ENCODE data around the gene VIPR2.

Gene VIPR2

DNA sequence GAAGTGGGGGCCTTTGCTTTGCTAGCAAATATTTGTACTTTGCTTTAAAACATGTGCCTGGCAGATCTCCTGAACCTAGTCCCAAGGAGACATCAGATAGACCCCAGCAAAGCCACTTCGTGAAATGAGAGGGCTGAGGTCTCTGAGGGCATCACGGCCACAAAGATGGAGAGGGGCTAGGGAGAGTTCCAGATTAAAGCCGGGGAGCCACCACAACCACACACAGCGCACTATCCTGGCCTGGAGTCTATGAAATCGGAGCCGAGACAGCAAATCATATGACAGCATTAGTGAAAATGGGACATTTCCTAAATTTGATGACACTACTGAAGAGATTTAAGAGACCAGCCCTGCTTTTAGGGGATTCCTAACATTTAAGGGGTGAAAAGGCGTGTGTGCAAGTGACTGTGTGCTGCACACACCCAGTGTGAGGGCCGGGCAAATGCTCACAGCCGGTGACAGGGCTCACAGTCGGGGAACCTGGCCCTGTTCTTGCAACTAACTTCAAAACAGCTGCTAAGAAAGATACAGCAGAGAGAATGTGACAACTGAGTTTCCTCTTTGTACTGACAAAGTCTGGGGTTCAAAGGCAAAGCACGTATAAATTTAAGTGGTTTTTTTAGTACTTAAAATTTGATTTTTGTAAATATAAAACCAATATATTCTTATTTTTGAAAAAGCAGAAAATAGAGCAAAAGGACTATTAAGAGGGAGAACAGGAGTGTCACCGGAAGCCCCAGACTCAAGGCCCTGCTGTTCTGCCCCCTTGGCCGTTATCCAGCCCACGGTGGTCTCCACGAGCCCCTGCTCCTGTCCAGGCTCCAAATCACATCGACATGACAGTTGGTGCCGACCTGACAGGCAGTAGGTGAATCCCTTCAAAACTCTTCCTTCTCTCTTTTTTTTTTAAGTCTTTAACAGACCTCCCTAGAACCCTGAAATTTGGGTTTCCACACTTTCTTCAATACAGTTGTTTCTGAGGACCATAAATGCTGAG, 49.5 kb downstream of the VIPR2 start:
- H3K27me3 ChIP-seq (ENCODE audit: control insufficient read depth, insufficient read depth, low read length): no peaks in the 10 kb centered on the region
- no peak overlapping the region for H3K27ac ChIP-seq (ENCODE audit: low read depth, low read length)
- H3K9me3 ChIP-seq (ENCODE audit: control insufficient read depth, insufficient read depth, low read length): no peaks in the 10 kb centered on the region

DNA sequence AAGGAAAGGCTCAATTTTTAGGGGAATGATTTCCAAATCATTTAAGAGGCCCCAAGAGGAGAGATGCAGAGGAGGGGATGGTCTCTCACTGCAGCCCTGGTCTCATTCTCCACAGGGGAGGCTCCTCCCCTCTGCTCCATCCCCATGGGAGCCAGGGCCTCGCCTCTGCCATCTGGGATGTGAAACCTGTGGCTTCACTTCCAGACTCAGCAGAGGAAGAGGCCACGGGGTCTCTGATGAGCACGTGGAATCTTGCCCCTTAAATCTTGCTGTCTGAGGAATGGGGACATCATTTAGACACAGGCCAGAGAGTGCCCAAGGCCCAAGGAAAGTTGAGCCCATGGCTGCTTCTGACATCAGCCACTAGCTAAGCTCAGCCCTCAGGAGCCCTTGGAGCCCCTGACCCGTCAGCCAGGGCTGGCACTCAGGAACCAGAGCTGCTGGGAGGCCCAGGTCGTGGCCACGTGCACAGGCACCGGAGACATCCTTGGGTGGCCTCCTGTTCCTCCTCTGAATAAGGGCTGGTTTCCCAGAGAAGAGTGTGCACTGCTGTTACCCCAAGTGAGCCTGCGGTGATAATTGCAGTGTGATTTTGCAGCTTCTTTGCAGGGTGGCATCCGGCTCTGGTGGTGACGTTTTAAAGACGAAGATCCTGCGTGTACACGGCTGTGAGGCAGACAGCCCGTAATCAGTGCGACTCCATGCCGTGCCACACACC, 50.5 kb downstream of the VIPR2 start:
- H3K36me3 ChIP-seq (ENCODE audit: control insufficient read depth, insufficient read depth, low read length): no peaks in the 10 kb centered on the region
- no peak overlapping the region for H3K27ac ChIP-seq (ENCODE audit: low read depth, low read length)
- no peaks in the 10 kb centered on the region for H3K27me3 ChIP-seq (ENCODE audit: control insufficient read depth, insufficient read depth, low read length)
- H3K4me1 ChIP-seq (ENCODE audit: control insufficient read depth, insufficient read depth, low read length): no peaks in the 10 kb centered on the region
- H3K9me3 ChIP-seq (ENCODE audit: control insufficient read depth, insufficient read depth, low read length): no peaks in the 10 kb centered on the region
- H3K4me3 ChIP-seq (ENCODE audit: low read depth, low read length): no peak overlapping the region
- no peak overlapping the region for H3K9ac ChIP-seq (ENCODE audit: low read depth, low read length)

More for the DNA sequence above, 49.5 kb downstream of the VIPR2 start:
- H3K9ac ChIP-seq (ENCODE audit: low read depth, low read length): no peak overlapping the region
- no peaks in the 10 kb centered on the region for H3K4me1 ChIP-seq (ENCODE audit: control insufficient read depth, insufficient read depth, low read length)
- no peak overlapping the region for H3K4me3 ChIP-seq (ENCODE audit: low read depth, low read length)
- no peaks in the 10 kb centered on the region for H3K36me3 ChIP-seq (ENCODE audit: control insufficient read depth, insufficient read depth, low read length)

DNA sequence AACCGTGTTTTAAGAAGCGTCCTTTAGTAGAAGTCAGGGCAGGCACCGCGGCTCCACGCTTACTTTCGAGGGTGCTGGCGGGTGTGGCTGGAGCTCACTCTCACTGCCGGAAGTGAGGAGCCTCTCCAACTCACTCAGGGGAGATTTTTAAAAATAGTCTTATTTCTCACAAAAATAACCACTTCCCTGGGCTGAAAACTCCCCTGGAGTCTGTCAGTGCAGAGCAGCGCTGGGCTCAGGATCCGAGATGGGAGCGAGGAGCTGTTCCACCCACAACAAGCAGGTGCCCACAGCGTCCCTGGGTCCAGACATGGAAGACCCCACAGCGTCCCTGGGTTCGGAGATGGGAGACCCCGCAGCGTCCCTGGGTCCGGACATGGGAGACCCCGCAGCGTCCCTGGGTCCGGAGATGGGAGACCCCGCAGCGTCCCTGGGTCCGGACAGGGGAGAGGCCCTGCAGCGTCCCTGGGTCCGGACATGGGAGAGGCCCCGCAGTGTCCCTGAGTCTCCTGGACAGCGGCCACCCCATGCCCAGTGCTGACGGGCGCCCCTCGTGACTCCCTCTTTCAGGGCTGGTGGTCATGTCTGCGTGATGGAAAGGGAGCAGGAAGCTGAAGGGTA, 51.2 kb downstream of the VIPR2 start:
- Histone ChIP-seq H3K4me3 (ENCODE audit: low read depth, low read length) (no peak overlapping the region), H3K9me3 (ENCODE audit: control insufficient read depth, insufficient read depth, low read length) (no peaks in the 10 kb centered on the region), H3K27me3 (ENCODE audit: control insufficient read depth, insufficient read depth, low read length) (no peaks in the 10 kb centered on the region), H3K36me3 (ENCODE audit: control insufficient read depth, insufficient read depth, low read length) (no peaks in the 10 kb centered on the region), H3K4me1 (ENCODE audit: control insufficient read depth, insufficient read depth, low read length) (no peaks in the 10 kb centered on the region), H3K9ac (ENCODE audit: low read depth, low read length) (no peak overlapping the region), H3K27ac (ENCODE audit: low read depth, low read length) (no peak overlapping the region)

DNA sequence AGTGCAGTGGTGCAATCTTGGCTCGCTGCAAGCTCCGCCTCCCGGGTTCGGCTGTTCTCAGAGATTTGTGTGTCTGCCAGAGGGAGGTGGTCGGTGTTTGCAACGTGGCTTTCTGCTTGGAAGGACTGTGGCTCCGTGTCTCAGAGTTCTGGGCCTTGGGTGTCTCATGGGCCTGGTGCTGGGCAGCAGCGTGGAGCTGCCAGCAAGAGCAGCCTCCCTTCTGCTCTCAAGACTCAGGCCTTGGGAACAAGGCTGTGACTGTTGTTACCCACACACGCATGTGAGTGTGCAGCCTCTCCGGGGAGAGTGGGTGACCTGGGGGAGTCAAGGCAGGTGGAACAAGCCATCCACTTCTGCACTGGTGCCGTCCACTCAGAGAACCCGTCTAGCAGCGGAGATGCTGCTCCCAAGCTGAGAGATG, 52.0 kb downstream of the VIPR2 start:
- no peaks in the 10 kb centered on the region for H3K4me1 ChIP-seq (ENCODE audit: control insufficient read depth, insufficient read depth, low read length)
- no peaks in the 10 kb centered on the region for H3K27me3 ChIP-seq (ENCODE audit: control insufficient read depth, insufficient read depth, low read length)
- no peaks in the 10 kb centered on the region for H3K9me3 ChIP-seq (ENCODE audit: control insufficient read depth, insufficient read depth, low read length)
- no peak overlapping the region for H3K27ac ChIP-seq (ENCODE audit: low read depth, low read length)
- H3K4me3 ChIP-seq (ENCODE audit: low read depth, low read length): no peak overlapping the region
- H3K36me3 ChIP-seq (ENCODE audit: control insufficient read depth, insufficient read depth, low read length): no peaks in the 10 kb centered on the region
- no peak overlapping the region for H3K9ac ChIP-seq (ENCODE audit: low read depth, low read length)

DNA sequence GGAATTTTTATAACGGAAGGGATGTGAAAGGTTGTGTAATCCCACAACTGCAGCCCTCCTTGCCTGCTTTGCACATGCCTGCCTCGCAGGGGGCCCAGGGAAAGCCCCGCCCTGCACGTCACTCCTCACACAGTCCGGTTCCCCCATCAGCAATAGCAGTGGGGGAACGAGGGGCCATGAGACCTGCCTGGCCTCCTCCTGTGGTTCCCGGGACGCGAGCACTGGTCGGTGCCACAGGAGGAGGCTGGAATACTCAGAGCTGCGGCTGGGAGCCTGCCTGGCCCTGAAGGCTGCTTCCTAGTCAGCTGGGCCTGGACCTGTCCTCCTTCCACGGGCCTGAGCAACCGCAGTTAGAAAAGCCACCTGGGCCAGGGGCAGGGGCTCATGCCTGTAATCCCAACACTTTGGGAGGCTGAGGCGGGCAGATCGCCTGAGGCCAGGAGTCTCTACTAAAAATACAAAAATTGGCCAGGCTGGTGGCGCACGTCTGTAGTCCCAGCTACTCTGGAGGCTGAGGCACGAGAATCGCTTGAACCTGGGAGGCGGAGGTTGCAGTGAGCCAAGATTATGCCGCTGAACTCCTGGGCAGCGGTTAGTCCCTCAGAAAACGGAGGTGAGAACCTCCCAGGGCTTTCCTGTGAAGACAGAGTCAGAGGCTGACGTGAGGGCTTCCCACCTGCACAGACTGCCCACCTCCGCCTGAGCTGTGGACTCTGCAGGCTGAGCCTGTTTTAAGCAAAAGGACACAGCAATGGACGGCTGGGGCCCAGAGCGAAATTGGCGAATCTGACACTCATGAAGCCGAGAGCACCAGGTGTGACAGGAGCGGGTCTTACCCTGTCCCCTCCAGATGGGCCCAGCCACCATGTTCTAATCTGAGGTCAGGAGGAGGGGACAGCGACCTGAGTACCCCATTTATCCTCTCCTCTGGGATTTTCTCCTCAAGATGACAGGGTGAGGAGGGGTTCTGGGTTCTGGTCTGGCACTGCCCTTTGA, 52.9 kb downstream of the VIPR2 start:
- Histone ChIP-seq H3K27me3 (ENCODE audit: control insufficient read depth, insufficient read depth, low read length) (no peaks in the 10 kb centered on the region), H3K27ac (ENCODE audit: low read depth, low read length) (no peak overlapping the region), H3K9me3 (ENCODE audit: control insufficient read depth, insufficient read depth, low read length) (no peaks in the 10 kb centered on the region), H3K4me1 (ENCODE audit: control insufficient read depth, insufficient read depth, low read length) (no peaks in the 10 kb centered on the region), H3K4me3 (ENCODE audit: low read depth, low read length) (no peak overlapping the region), H3K9ac (ENCODE audit: low read depth, low read length) (no peak overlapping the region), H3K36me3 (ENCODE audit: control insufficient read depth, insufficient read depth, low read length) (no peaks in the 10 kb centered on the region)

DNA sequence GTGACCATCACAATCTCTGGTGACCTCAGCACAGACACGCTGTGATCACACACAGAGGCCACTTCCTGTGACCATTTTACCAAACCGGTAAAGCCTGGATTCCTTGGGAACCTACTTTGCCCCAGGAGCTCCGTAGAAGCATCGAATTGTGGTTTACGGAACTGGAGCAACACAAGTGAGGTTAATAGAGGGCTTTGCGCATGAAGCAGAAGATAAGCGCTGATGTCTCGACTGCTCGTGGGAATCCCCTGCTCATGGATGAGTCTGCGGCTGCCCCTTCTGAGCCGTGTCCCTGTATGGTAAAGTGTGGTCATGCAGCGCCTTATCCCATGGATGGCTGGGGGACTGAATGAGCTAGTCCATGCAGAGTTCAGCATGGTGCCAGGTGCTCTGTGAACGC, 53.6 kb downstream of the VIPR2 start:
- Histone ChIP-seq H3K4me3 (ENCODE audit: low read depth, low read length) (no peak overlapping the region), H3K9me3 (ENCODE audit: control insufficient read depth, insufficient read depth, low read length) (no peaks in the 10 kb centered on the region), H3K27me3 (ENCODE audit: control insufficient read depth, insufficient read depth, low read length) (no peaks in the 10 kb centered on the region), H3K36me3 (ENCODE audit: control insufficient read depth, insufficient read depth, low read length) (no peaks in the 10 kb centered on the region), H3K27ac (ENCODE audit: low read depth, low read length) (no peak overlapping the region), H3K4me1 (ENCODE audit: control insufficient read depth, insufficient read depth, low read length) (no peaks in the 10 kb centered on the region), H3K9ac (ENCODE audit: low read depth, low read length) (no peak overlapping the region)

DNA sequence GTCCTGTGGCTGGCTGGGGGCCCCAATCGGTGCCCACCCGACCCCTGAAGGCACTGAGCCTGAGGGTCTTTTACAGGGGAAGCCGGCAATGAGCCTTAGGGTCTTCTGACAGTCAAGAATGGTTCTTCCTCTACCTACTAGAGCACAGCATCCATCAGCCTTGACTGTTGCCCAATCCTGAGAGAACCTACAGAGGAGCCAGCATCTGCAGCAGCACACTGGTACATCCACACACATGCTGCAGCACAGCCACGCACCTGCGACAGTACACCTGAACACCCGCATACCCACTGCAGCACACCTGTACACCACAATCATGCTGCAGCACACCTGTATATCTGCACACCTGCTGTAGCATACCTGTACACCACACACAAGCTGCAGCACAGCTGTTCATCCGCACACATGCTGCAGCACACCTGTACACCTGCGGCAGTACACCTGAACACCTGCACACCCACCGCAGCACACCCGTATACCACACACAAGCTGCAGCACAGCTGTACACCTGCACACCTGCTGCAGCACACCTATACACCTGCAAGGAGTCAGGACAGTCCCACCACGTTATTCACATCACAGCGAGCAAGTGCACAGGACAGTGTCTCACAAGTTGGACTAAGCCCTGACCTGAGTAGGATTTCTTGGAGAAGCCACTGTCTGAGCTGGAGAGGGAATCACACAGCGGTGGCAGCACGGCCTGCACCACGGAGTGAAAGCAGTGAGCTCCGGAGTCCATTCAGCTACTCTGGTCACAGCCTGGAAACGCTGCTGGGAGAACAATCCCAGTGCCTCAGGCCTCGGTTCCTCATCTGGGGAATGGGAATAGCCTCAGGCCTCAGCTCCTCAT, 56.4 kb downstream of the VIPR2 start:
- Histone ChIP-seq H3K9ac (ENCODE audit: low read depth, low read length) (no peak overlapping the region), H3K27ac (ENCODE audit: low read depth, low read length) (no peak overlapping the region), H3K27me3 (ENCODE audit: control insufficient read depth, insufficient read depth, low read length) (no peaks in the 10 kb centered on the region), H3K36me3 (ENCODE audit: control insufficient read depth, insufficient read depth, low read length) (no peaks in the 10 kb centered on the region), H3K9me3 (ENCODE audit: control insufficient read depth, insufficient read depth, low read length) (no peaks in the 10 kb centered on the region), H3K4me3 (ENCODE audit: low read depth, low read length) (no peak overlapping the region), H3K4me1 (ENCODE audit: control insufficient read depth, insufficient read depth, low read length) (no peaks in the 10 kb centered on the region)

DNA sequence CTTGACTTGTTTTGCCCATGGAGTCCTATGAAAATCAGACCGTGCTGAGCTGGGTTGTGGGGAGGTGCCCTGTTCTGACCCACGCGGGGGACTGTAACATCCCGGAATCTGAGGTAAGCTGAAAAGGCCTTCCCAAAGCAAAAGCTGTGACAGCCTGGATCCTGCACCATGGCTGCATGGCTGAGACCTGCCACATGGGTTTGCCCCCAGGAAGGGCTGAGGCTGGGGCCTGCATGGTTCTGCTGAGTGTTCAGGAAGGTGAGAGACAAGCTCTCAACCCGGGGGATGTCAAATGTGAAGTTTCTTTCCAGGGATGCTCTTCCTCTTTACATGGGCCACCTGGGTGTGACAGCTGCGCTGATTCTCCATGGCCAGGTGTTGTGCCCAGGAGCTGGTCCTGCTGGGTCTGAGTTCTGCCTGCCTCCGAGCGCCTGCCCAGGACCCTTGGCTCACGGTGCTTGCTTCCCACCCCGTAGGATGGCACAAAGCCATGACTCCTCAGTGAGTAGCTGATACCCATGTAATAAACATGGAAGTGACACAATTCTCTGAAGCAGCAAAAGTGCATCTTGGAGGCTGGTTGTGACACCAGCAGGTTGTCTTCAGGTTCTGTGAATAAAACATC, 58.3 kb downstream of the VIPR2 start:
- H3K9ac ChIP-seq (ENCODE audit: low read depth, low read length): no peak overlapping the region
- H3K27me3 ChIP-seq (ENCODE audit: control insufficient read depth, insufficient read depth, low read length): no peaks in the 10 kb centered on the region
- no peaks in the 10 kb centered on the region for H3K4me1 ChIP-seq (ENCODE audit: control insufficient read depth, insufficient read depth, low read length)
- no peaks in the 10 kb centered on the region for H3K9me3 ChIP-seq (ENCODE audit: control insufficient read depth, insufficient read depth, low read length)
- H3K27ac ChIP-seq (ENCODE audit: low read depth, low read length): no peak overlapping the region
- H3K36me3 ChIP-seq (ENCODE audit: control insufficient read depth, insufficient read depth, low read length): no peaks in the 10 kb centered on the region
- no peak overlapping the region for H3K4me3 ChIP-seq (ENCODE audit: low read depth, low read length)

DNA sequence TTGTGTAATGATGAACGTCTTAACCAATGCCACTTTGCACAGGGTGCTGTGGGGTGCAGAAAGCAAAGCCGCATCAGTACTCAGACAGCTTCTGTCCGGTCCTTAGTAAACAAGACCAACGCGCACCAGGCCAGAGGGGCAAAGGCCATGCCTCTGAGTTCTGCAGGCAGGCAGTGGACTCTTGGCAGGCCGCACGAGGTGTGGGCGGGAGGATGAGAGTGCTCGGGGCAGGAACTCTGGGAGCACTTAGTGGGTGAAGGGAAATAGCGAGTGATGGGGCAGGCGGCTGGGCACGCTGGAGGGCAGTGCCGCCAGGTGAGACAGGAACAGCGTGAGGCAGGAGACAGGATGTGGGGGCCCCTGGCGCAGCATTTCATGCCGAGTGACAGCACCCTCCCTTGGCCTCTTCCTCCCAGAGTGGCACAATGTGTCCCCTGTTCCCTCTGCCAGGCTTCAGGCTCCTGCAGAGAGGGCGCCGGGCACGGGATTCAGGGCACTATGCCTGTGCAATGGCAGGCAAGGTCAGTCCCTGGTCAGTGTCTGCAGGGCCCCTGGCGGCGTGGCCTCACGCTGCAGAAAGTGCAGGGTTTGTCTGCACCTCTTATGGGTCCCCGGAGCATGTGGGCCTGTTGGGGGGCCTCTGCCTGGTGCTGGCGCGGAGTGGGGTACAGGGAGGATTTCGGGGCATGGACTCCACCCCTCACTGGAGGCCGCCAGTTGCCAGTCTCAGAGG, 60.4 kb downstream of the VIPR2 start:
- no peak overlapping the region for H3K27ac ChIP-seq (ENCODE audit: low read depth, low read length)
- H3K36me3 ChIP-seq (ENCODE audit: control insufficient read depth, insufficient read depth, low read length): no peaks in the 10 kb centered on the region
- no peak overlapping the region for H3K4me3 ChIP-seq (ENCODE audit: low read depth, low read length)
- no peak overlapping the region for H3K9ac ChIP-seq (ENCODE audit: low read depth, low read length)
- no peaks in the 10 kb centered on the region for H3K9me3 ChIP-seq (ENCODE audit: control insufficient read depth, insufficient read depth, low read length)
- H3K27me3 ChIP-seq (ENCODE audit: control insufficient read depth, insufficient read depth, low read length): no peaks in the 10 kb centered on the region
- H3K4me1 ChIP-seq (ENCODE audit: control insufficient read depth, insufficient read depth, low read length): no peaks in the 10 kb centered on the region

Data from HUES48 (cell line).